HepG2 (cell line): ENCODE data around the gene LEMD3. TPM values are rescaled to one million over a fixed set of nuclear protein-coding genes. Genes with fewer than 3 reads are reported as not detected.

Experiments
- ATAC-seq: fragments of 200-7000 bp; cut with Tn5 transposase; 3 replicates; pipeline ENCODE4 v1.9.1; 2020; ENCODE audit warnings: mild to moderate bottlenecking, moderate library complexity
- BruUV-seq: library from RNA; stranded (reverse); fragments of 400-500 nt; replicated peaks from 2 replicates; lab custom pipeline; 2021; lab: Mats Ljungman, UMichigan
- CTCF ChIA-PET: fragments of 300-600 bp; formaldehyde crosslinking; extraction: SDS; loops from one replicate; lab custom pipeline; 2021; ENCODE audit warnings: low total read pairs, inconsistent platforms, low intra/inter-chr PET ratio; lab: Yijun Ruan, JAX
- POLR2A ChIA-PET: fragments of 350-600 bp; sonication (Branson Sonifier 250); formaldehyde crosslinking; loops from one replicate; lab custom pipeline; 2020; ENCODE audit warnings: antibody characterized with exemption, inconsistent platforms; lab: Yijun Ruan, JAX
- DNase-seq: peaks from one replicate; pipeline ENCODE4 v3.0.0-alpha.2; 2015; ENCODE audit warnings: low spot score
- FAIRE-seq: peaks from 3 replicates; lab custom pipeline; 2011; peaks lifted over from hg19 to GRCh38; lab: Jason Lieb, UNC
- H2AFZ ChIP-seq: one replicate; pipeline ENCODE4 v1.6.1; 2011; ENCODE audit warnings: low read length, inconsistent platforms
- H3K27ac ChIP-seq: fragments of 300-600 bp; 3 replicates; pipeline ENCODE4 v1.8.0; 2011; ENCODE audit warnings: mixed run types, mild to moderate bottlenecking, mixed read lengths, low read length, inconsistent platforms; ENCODE audit not compliant: insufficient read depth; ENCODE audit errors: extremely low read length
- H3K27me3 ChIP-seq, 2 experiments: fragments of 200-600 bp in 1 of 2; 2 replicates in 1 of 2; 3 replicates in 1 of 2; pipeline versions ENCODE4 v1.6.0 to v1.8.0; 2011; ENCODE audit warnings: low read length in 2 of 2, mild to moderate bottlenecking in 2 of 2, moderate library complexity in 2 of 2, inconsistent platforms in 1 of 2; ENCODE audit not compliant: insufficient read depth in 2 of 2, control insufficient read depth in 1 of 2
- H3K36me3 ChIP-seq, 2 experiments: fragments of 200-600 bp in 1 of 2; replicated peaks in 1 of 2; 2 replicates in 1 of 2; 3 replicates in 1 of 2; pipeline versions ENCODE4 v1.5.1 to v1.8.0; 2011; ENCODE audit warnings: low read length in 2 of 2, inconsistent platforms in 1 of 2; ENCODE audit not compliant: insufficient read depth in 2 of 2, control insufficient read depth in 1 of 2
- H3K4me1 ChIP-seq: 2 replicates; pipeline ENCODE4 v1.5.1; 2012; ENCODE audit warnings: low read length, inconsistent platforms; ENCODE audit not compliant: insufficient read depth
- H3K4me2 ChIP-seq: 2 replicates; pipeline ENCODE4 v1.6.0; 2011; ENCODE audit warnings: low read depth, low read length, inconsistent platforms
- H3K4me3 ChIP-seq, 3 experiments: fragments of 200-600 bp in 1 of 3; sonication (generic), shearing (Covaris generic) in 1 of 3; replicated peaks in 1 of 3; 2 replicates each; pipeline ENCODE4 v1.5.1; 2011 to 2016; ENCODE audit warnings: low read length in 3 of 3, inconsistent platforms in 2 of 3, low read depth in 2 of 3, mild to moderate bottlenecking in 2 of 3, control low read depth in 1 of 3, mixed read lengths in 1 of 3; ENCODE audit not compliant: insufficient read depth in 1 of 3
- H3K79me2 ChIP-seq: one replicate; pipeline ENCODE4 v1.6.1; 2011; ENCODE audit warnings: low read length, inconsistent platforms; ENCODE audit not compliant: insufficient read depth
- H3K9ac ChIP-seq: 2 replicates; pipeline ENCODE4 v1.6.0; 2011; ENCODE audit warnings: mild to moderate bottlenecking, low read depth, low read length, inconsistent platforms; ENCODE audit not compliant: insufficient read depth
- H3K9me3 ChIP-seq: 2 replicates; pipeline ENCODE4 v1.5.1; 2012; ENCODE audit warnings: mild to moderate bottlenecking, low read length
- H4K20me1 ChIP-seq: 2 replicates; pipeline ENCODE4 v1.6.0; 2011; ENCODE audit warnings: inconsistent platforms, mild to moderate bottlenecking, low read length, moderate library complexity; ENCODE audit not compliant: insufficient read depth
- ARID3A ChIP-seq: IDR thresholded peaks from 2 replicates; pipeline ENCODE4 v1.6.1; 2012; ENCODE audit warnings: low read depth, low read length, improper control_type of control experiment
- ELK4 ChIP-seq: sonication (generic); formaldehyde crosslinking; IDR thresholded peaks from 2 replicates; pipeline ENCODE4 v1.9.0; 2021; ENCODE audit warnings: missing genetic modification reagents, borderline replicate concordance
- GZF1 ChIP-seq: sonication (generic); formaldehyde crosslinking; IDR thresholded peaks from 2 replicates; pipeline ENCODE4 v1.5.1; 2020; ENCODE audit warnings: mild to moderate bottlenecking, missing genetic modification reagents
- STAG1 ChIP-seq: sonication (generic); formaldehyde crosslinking; IDR thresholded peaks from 2 replicates; pipeline ENCODE4 v1.4.0; 2020; ENCODE audit warnings: missing genetic modification reagents
- ZNF383 ChIP-seq: sonication (generic); formaldehyde crosslinking; IDR thresholded peaks from 2 replicates; pipeline ENCODE4 v1.4.0; 2020; ENCODE audit warnings: missing genetic modification reagents, mild to moderate bottlenecking, borderline replicate concordance
- ZNF407 ChIP-seq: sonication (generic); formaldehyde crosslinking; IDR thresholded peaks from one replicate; pipeline ENCODE4 v1.5.1; 2020; ENCODE audit warnings: mild to moderate bottlenecking, missing genetic modification reagents; ENCODE audit errors: not compliant biosample characterization
- ZNF639 ChIP-seq: conservative IDR thresholded peaks from 2 replicates; pipeline ENCODE4 v1.6.1; 2018; ENCODE audit warnings: missing genetic modification reagents
- ZNF652 ChIP-seq: IDR thresholded peaks from 2 replicates; pipeline ENCODE4 v1.6.1; 2016; ENCODE audit warnings: low read depth, borderline replicate concordance
- ZNF772 ChIP-seq: sonication (generic); formaldehyde crosslinking; IDR thresholded peaks from 2 replicates; pipeline ENCODE4 v1.5.0; 2020; ENCODE audit warnings: mild to moderate bottlenecking, missing genetic modification reagents
- WGBS: methylation state at CpG from one replicate; pipeline ENCODE4 v1.1.6; 2017; ENCODE audit warnings: low lambda C conversion rate; 5-methylcytosine and 5-hydroxymethylcytosine counted together
- in situ Hi-C: cut with HindIII; loops from 2 replicates; pipeline ENCODE4 v1.10.0; 2017; ENCODE audit warnings: low pct_unique_long_range_greater_than_20kb; ENCODE audit not compliant: extremely low pct_ligation_motif_present
- intact Hi-C: fragments of 100-400 bp; cut with micrococcal nuclease; formaldehyde crosslinking; loops from one replicate; pipeline ENCODE4 v1.10.0; 2022; ENCODE audit not compliant: unreplicated experiment
- polyA plus RNA-seq, 8 experiments: library from polyadenylated mRNA; depleted of rRNA in 3 of 8; stranded (reverse) in 7 of 8; unstranded in 1 of 8; fragments of >200 nt; fragmentation: Illumina TruSeq in 4 of 8; extraction: Trizol in 4 of 8; gene quantifications; 2 replicates each; pipeline versions ENCODE4 v1.2.1 to v1.2.3, GENCODE V29; 2011 to 2016; ENCODE audit warnings: low read depth in 4 of 8, missing spikeins in 1 of 8, mixed read lengths in 1 of 8; ENCODE audit not compliant: insufficient read depth in 1 of 8
- total RNA-seq, 5 experiments: library from RNA; depleted of rRNA; stranded (reverse); fragments of >200 nt; fragmentation: Illumina TruSeq; extraction: Trizol; gene quantifications; 2 replicates each; pipeline ENCODE4 v1.2.3, GENCODE V29; 2016; ENCODE audit warnings: low read depth in 1 of 5

LEMD3 gene
- total and polyA plus RNA-seq, 2 of the 13 experiments (the other 11 are each of a cell fraction or from before 2014, with no cell fraction given): 9.3 to 18.7 TPM

GRCh38 chr12:65122703-65123102, 46.7 kb upstream of the LEMD3 start (continued):
- TF ChIP-seq ELK4 (CRISPR knock-in tag) (no peak), ZNF772 (CRISPR knock-in tag) (no peak), GZF1 (CRISPR knock-in tag) (no peak)

GRCh38 chr12:65123435-65124063, 45.8 kb upstream of the LEMD3 start:
- DNase-seq: peak; percentile 15
- TF ChIP-seq ARID3A (peak; percentile 63), STAG1 (CRISPR knock-in tag) (peak; percentile 69), ZNF639 (no peak), ZNF652 (CRISPR knock-in tag) (no peak), ZNF383 (CRISPR knock-in tag) (no peak), ZNF407 (CRISPR knock-in tag) (no peak)

More at GRCh38 chr12:65123435-65124063, 45.8 kb upstream of the LEMD3 start:
- ChIA-PET CTCF (interaction anchor here (1.1 to 2.3 kb wide), 3 partner anchors 231 to 321 kb away, joined by 3 to 24 read pairs (median 8); no protein-coding TSS in a partner anchor), POLR2A (no interaction called here)
- no TSS peak for BruUV-seq
- Histone ChIP-seq H3K4me3 (no peak overlapping the region), H3K9me3 (no peaks in the 10 kb centered on the region), H4K20me1 (no peaks in the 10 kb centered on the region), H2AFZ (no peak overlapping the region), H3K27me3 (no peaks in the 10 kb centered on the region), H3K27ac (no peak overlapping the region), H3K4me2 (no peak overlapping the region), H3K36me3 (no peaks in the 10 kb centered on the region), H3K79me2 (no peaks in the 10 kb centered on the region), H3K4me1 (no peaks in the 10 kb centered on the region), H3K9ac (no peak overlapping the region)
- intact Hi-C loops (loop anchor here (1.0 kb wide), 2 partner anchors 232 to 321 kb away; no protein-coding TSS in a partner anchor), in situ Hi-C loops (loop anchor here (5.0 kb wide), 2 partner anchors 231 to 321 kb away; no protein-coding TSS in a partner anchor)
- FAIRE-seq (no peak), ATAC-seq (no peak)
- WGBS: 13% methylated on average over 8 of the region's 8 CpGs
